Thyroid gland (tissue), 4 donors: ENCODE data around the gene POLR3B.

Experiments used
- POLR2A ChIP-seq, 2 donors: fragments of 450-650 bp; IDR thresholded peaks; one replicate each; pipeline ENCODE4 v1.6.1; 2017; ENCODE audit warnings: antibody characterized with exemption in 2 of 2, mild to moderate bottlenecking in 2 of 2, moderate library complexity in 1 of 2
- TF ChIP-seq, protein P1 (sequence below), 6 experiments: fragments of 200-600 bp in 3 of 6; fragments of 450-650 bp in 3 of 6; sonication (generic) in 3 of 6; IDR thresholded peaks; one replicate each; pipeline ENCODE4 v1.5.1; 2016 to 2019; ENCODE audit warnings: antibody characterized with exemption in 6 of 6, mild to moderate bottlenecking in 2 of 6, inconsistent platforms in 1 of 6, moderate library complexity in 1 of 6

DNA sequence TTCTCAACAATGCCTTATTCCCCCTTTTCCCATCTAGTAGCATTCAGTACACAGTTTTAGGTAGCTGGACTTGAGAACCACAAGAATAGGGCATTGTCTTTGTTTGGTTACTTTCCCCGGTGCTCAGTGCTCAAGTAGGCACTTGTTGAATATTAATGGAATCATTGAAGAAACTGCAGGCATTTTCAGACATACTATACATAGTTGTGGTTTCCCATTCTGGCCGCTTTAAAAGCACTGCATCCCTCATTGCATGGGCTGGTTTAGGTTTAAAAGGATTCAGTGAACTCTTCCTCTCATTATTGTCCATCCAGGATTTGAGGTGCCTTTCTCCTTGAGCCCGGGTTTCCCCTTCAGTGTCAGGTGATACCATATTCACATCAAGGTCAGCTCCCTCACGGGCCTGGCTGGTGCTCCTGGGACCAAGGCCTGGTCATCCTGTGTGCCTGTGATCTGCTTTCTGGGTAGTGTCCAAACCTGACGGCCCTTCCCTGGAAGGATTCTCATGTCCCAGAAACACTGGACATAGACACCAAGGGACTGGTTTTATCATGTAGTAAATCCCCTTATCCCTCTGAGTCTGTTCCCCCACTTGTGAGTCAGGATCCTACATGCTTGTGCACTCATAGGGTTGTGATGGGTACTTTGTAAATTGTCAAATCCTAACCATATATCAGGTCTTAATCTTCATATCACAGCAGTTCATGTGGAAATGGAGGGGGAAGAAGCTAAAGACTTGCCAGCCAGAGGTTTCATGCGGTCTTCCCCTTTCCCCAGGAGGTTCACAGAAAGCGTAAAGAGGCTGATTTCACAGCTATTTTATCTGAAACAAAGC, 47.7 kb upstream of the POLR3B start:
- TF ChIP-seq, protein P1, sequence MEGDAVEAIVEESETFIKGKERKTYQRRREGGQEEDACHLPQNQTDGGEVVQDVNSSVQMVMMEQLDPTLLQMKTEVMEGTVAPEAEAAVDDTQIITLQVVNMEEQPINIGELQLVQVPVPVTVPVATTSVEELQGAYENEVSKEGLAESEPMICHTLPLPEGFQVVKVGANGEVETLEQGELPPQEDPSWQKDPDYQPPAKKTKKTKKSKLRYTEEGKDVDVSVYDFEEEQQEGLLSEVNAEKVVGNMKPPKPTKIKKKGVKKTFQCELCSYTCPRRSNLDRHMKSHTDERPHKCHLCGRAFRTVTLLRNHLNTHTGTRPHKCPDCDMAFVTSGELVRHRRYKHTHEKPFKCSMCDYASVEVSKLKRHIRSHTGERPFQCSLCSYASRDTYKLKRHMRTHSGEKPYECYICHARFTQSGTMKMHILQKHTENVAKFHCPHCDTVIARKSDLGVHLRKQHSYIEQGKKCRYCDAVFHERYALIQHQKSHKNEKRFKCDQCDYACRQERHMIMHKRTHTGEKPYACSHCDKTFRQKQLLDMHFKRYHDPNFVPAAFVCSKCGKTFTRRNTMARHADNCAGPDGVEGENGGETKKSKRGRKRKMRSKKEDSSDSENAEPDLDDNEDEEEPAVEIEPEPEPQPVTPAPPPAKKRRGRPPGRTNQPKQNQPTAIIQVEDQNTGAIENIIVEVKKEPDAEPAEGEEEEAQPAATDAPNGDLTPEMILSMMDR (IDR thresholded peaks at IDR 0.05) = no peak
- TF ChIP-seq POLR2A (IDR thresholded peaks at IDR 0.05) = no peak
